Hepatocyte (in vitro differentiated cells): Measurements from ENCODE around the gene PLEKHM3. TPM values are rescaled to one million over a fixed set of nuclear protein-coding genes. Genes with fewer than 3 reads are reported as not detected.

ENCODE experiments used
- DNase-seq: peaks from one replicate; pipeline ENCODE4 v3.0.0-alpha.2; 2016; ENCODE audit warnings: low spot score
- H2AFZ ChIP-seq: fragments of 200-600 bp; sonication (generic); 2 replicates; pipeline ENCODE4 v1.6.0; 2016; ENCODE audit warnings: antibody characterized with exemption, mild to moderate bottlenecking
- H3K27ac ChIP-seq: fragments of 200-600 bp; sonication (generic); 2 replicates; pipeline ENCODE4 v1.5.1; 2016; ENCODE audit warnings: mild to moderate bottlenecking
- H3K27me3 ChIP-seq: fragments of 200-600 bp; sonication (generic); 2 replicates; pipeline ENCODE4 v1.6.1; 2016
- H3K36me3 ChIP-seq: fragments of 200-600 bp; sonication (generic); replicated peaks from 2 replicates; pipeline ENCODE4 v1.5.1; 2016; ENCODE audit warnings: low read depth; ENCODE audit not compliant: insufficient read depth
- H3K4me1 ChIP-seq: fragments of 200-600 bp; sonication (generic); 2 replicates; pipeline ENCODE4 v1.5.1; 2016; ENCODE audit warnings: mild to moderate bottlenecking, moderate library complexity; ENCODE audit not compliant: insufficient read depth
- H3K4me2 ChIP-seq: fragments of 200-600 bp; sonication (generic); 2 replicates; pipeline ENCODE4 v1.6.0; 2016
- H3K4me3 ChIP-seq: fragments of 200-600 bp; sonication (generic); 2 replicates; pipeline ENCODE4 v1.5.1; 2016; ENCODE audit warnings: mild to moderate bottlenecking
- H3K79me2 ChIP-seq: fragments of 200-600 bp; sonication (generic); 2 replicates; pipeline ENCODE4 v1.6.0; 2017; ENCODE audit warnings: mild to moderate bottlenecking
- H3K9me2 ChIP-seq: fragments of 200-600 bp; sonication (generic); replicated peaks from 2 replicates; pipeline ENCODE4 v1.6.0; 2017; ENCODE audit warnings: mild to moderate bottlenecking; ENCODE audit not compliant: insufficient read depth
- H3K9me3 ChIP-seq: fragments of 200-600 bp; sonication (generic); 2 replicates; pipeline ENCODE4 v1.5.1; 2016; ENCODE audit warnings: low read depth, mild to moderate bottlenecking
- H4K20me1 ChIP-seq: fragments of 200-600 bp; sonication (generic); 2 replicates; pipeline ENCODE4 v1.6.0; 2016; ENCODE audit warnings: mild to moderate bottlenecking; ENCODE audit not compliant: insufficient read depth, poor library complexity, severe bottlenecking
- EZH2 ChIP-seq: fragments of 200-600 bp; sonication (generic); IDR thresholded peaks from 2 replicates; pipeline ENCODE4 v1.6.1; 2016; ENCODE audit warnings: antibody characterized with exemption, mild to moderate bottlenecking, borderline replicate concordance
- EZH2phosphoT487 ChIP-seq: fragments of 200-600 bp; sonication (generic); IDR thresholded peaks from one replicate; pipeline ENCODE4 v1.6.1; 2018; ENCODE audit warnings: antibody characterized with exemption, mild to moderate bottlenecking, low read depth, moderate library complexity; ENCODE audit not compliant: unreplicated experiment, severe bottlenecking
- WGBS: methylation state at CpG from one replicate; pipeline ENCODE4 v1.1.6; 2016; ENCODE audit warnings: low lambda C conversion rate; ENCODE audit errors: missing lambda C conversion rate; 5-methylcytosine and 5-hydroxymethylcytosine counted together
- polyA plus RNA-seq: library from polyadenylated mRNA; unstranded; fragments of >200 nt; fragmentation: Nextera tagmentation; extraction: Ambion mirVana; gene quantifications from 2 replicates; pipeline ENCODE4 v1.2.1, GENCODE V29; 2016
- total RNA-seq: library from RNA; depleted of rRNA; stranded (reverse); fragments of >200 nt; gene quantifications from 2 replicates; pipeline ENCODE4 v1.2.3, GENCODE V29; 2014
- TF ChIP-seq, protein P1 (sequence below): fragments of 200-600 bp; sonication (generic); IDR thresholded peaks from 2 replicates; pipeline ENCODE4 v1.5.1; 2016; ENCODE audit warnings: antibody characterized with exemption, mild to moderate bottlenecking; ENCODE audit not compliant: poor library complexity

Gene PLEKHM3
- total and polyA plus RNA-seq, 2 experiments from 2014 or later: 4.2 to 11.1 TPM

GRCh38 chr2:207848545-207848928 lies 176.8 kb downstream of the PLEKHM3 start:
- no peaks in the 10 kb centered on the region for H3K9me3 ChIP-seq
- H4K20me1 ChIP-seq: no peaks in the 10 kb centered on the region
- DNase-seq: no peak
- no peaks in the 10 kb centered on the region for H3K79me2 ChIP-seq
- no peaks in the 10 kb centered on the region for H3K27me3 ChIP-seq
- H3K4me2 ChIP-seq: peak overlapping the region; percentile 50
- no peaks in the 10 kb centered on the region for H3K36me3 ChIP-seq
- WGBS: 76% methylated on average over 4 of the region's 4 CpGs
- H3K27ac ChIP-seq: peak overlapping the region; percentile 94
- H2AFZ ChIP-seq: no peak overlapping the region
- no peaks in the 10 kb centered on the region for H3K9me2 ChIP-seq
- TF ChIP-seq EZH2 (no peak), EZH2phosphoT487 (no peak)
- TF ChIP-seq, protein P1, sequence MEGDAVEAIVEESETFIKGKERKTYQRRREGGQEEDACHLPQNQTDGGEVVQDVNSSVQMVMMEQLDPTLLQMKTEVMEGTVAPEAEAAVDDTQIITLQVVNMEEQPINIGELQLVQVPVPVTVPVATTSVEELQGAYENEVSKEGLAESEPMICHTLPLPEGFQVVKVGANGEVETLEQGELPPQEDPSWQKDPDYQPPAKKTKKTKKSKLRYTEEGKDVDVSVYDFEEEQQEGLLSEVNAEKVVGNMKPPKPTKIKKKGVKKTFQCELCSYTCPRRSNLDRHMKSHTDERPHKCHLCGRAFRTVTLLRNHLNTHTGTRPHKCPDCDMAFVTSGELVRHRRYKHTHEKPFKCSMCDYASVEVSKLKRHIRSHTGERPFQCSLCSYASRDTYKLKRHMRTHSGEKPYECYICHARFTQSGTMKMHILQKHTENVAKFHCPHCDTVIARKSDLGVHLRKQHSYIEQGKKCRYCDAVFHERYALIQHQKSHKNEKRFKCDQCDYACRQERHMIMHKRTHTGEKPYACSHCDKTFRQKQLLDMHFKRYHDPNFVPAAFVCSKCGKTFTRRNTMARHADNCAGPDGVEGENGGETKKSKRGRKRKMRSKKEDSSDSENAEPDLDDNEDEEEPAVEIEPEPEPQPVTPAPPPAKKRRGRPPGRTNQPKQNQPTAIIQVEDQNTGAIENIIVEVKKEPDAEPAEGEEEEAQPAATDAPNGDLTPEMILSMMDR: no peak
- H3K4me1 ChIP-seq: peaks cover 25% of the 10 kb centered on the region
- H3K4me3 ChIP-seq: no peak overlapping the region

DNA sequence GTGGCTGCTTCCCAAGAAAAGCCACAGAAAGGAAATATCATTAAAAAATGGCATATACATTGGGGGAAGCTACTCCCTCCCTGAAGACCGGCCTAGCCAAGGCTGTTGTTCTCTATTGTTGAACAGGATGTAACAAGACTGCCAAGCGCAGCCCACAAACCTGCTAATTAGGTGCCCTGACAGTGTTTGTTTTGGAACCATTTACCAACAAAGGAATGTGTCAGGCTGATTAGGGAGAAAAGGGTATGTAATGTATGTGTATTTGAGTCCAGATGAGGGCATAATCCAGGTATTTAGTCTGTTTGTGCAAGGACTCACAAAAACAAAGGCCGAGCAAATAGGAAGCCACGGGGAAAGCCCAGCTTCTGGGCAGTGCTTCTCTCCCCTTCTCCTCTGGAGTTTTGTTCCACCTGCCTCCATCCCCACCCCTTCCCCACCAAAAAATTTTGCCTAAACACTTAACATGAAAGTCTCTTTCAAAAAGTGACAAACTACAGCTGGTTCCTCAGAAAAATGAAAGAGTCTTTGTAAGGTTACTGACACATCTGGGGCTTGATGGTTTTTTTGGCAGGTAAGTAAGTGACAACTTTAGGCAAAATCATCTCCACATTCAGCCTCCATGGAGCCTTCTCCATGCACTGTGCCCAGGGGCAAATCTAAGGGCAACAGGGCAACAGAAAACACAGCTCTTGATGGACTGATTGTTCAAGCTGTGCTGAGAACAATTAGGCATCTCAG lies 177.4 kb downstream of the PLEKHM3 start:
- DNase-seq: peak; percentile 65
- Histone ChIP-seq H3K27me3 (no peaks in the 10 kb centered on the region), H2AFZ (no peak overlapping the region), H3K4me1 (peaks cover 25% of the 10 kb centered on the region), H3K9me3 (no peaks in the 10 kb centered on the region), H3K79me2 (no peaks in the 10 kb centered on the region), H3K4me2 (peak overlapping the region; percentile 50), H3K9me2 (no peaks in the 10 kb centered on the region), H4K20me1 (no peaks in the 10 kb centered on the region), H3K36me3 (no peaks in the 10 kb centered on the region), H3K4me3 (no peak overlapping the region), H3K27ac (peak overlapping the region; percentile 94)
- TF ChIP-seq EZH2 (no peak), EZH2phosphoT487 (no peak)
- TF ChIP-seq, protein P1: no peak
- 29% methylated on average over 4 of the region's 4 CpGs for WGBS

GRCh38 chr2:207847098-207847806 lies 178.1 kb downstream of the PLEKHM3 start:
- WGBS: 64% methylated on average over 3 of the region's 3 CpGs
- Histone ChIP-seq H4K20me1 (no peaks in the 10 kb centered on the region), H3K4me2 (peak overlapping the region; percentile 50), H3K9me2 (no peaks in the 10 kb centered on the region), H3K4me3 (no peak overlapping the region), H2AFZ (no peak overlapping the region), H3K27ac (peak overlapping the region; percentile 94), H3K36me3 (no peaks in the 10 kb centered on the region), H3K79me2 (no peaks in the 10 kb centered on the region), H3K27me3 (no peaks in the 10 kb centered on the region), H3K9me3 (no peaks in the 10 kb centered on the region), H3K4me1 (peaks cover 25% of the 10 kb centered on the region)
- no peak for DNase-seq
- TF ChIP-seq, protein P1: no peak
